IMR-90 (cell line): ENCODE results near the gene VWA8. TPM values are rescaled to one million over a fixed set of nuclear protein-coding genes. Genes with fewer than 3 reads are reported as not detected.

Experiments used
- ATAC-seq: fragments of 200-7000 bp; cut with Tn5 transposase; 2 replicates; pipeline ENCODE4 v1.9.1; 2020; ENCODE audit warnings: low read depth, mild to moderate bottlenecking, moderate library complexity
- BruUV-seq: library from RNA; stranded (reverse); fragments of 400-500 nt; replicated peaks from 2 replicates; lab custom pipeline; 2021; lab: Mats Ljungman, UMichigan
- CTCF ChIA-PET: fragments of 300-600 bp; formaldehyde crosslinking; extraction: SDS; loops from one replicate; lab custom pipeline; 2021; ENCODE audit warnings: antibody characterized with exemption; lab: Yijun Ruan, JAX
- POLR2A ChIA-PET: fragments of 300-600 bp; sonication (Branson Sonifier 250); formaldehyde crosslinking; loops from one replicate; lab custom pipeline; 2022; ENCODE audit warnings: antibody characterized with exemption; ENCODE audit not compliant: unreplicated experiment; lab: Charles Lee
- DNase-seq: peaks from one replicate; pipeline ENCODE4 v3.0.0; 2013
- H2AFZ ChIP-seq: replicated peaks from 2 replicates; pipeline ENCODE3; 2013; ENCODE audit warnings: low read length, mild to moderate bottlenecking; ENCODE audit not compliant: poor library complexity
- H2AK5ac ChIP-seq: 2 replicates; pipeline ENCODE4 v1.6.1; 2013; ENCODE audit warnings: low read depth, low read length, inconsistent platforms
- H2AK9ac ChIP-seq: replicated peaks from 2 replicates; pipeline ENCODE3; 2013; ENCODE audit warnings: mild to moderate bottlenecking, low read depth, low read length, moderate library complexity; ENCODE audit not compliant: poor library complexity
- H2BK120ac ChIP-seq: 2 replicates; pipeline ENCODE4 v1.6.1; 2013; ENCODE audit warnings: low read depth, low read length, inconsistent platforms
- H2BK15ac ChIP-seq: 3 replicates; pipeline ENCODE4 v1.6.1; 2013; ENCODE audit warnings: low read depth, low read length, inconsistent platforms
- H2BK20ac ChIP-seq: 2 replicates; pipeline ENCODE4 v1.6.1; 2013; ENCODE audit warnings: low read depth, mild to moderate bottlenecking, inconsistent platforms, low read length, moderate library complexity
- H2BK5ac ChIP-seq: 2 replicates; pipeline ENCODE4 v1.6.1; 2013; ENCODE audit warnings: mild to moderate bottlenecking, low read depth, low read length, inconsistent platforms; ENCODE audit not compliant: poor library complexity, severe bottlenecking
- H3K14ac ChIP-seq: replicated peaks from 2 replicates; pipeline ENCODE4 v1.6.1; 2013; ENCODE audit warnings: low read depth, low read length, inconsistent platforms
- H3K18ac ChIP-seq: 2 replicates; pipeline ENCODE4 v1.6.1; 2013; ENCODE audit warnings: low read depth, low read length, control low read depth
- H3K23ac ChIP-seq: 2 replicates; pipeline ENCODE4 v1.6.1; 2013; ENCODE audit warnings: low read depth, low read length, inconsistent platforms
- H3K27ac ChIP-seq: 2 replicates; pipeline ENCODE4 v1.5.1; 2013; ENCODE audit warnings: mild to moderate bottlenecking, control low read depth, low read length; ENCODE audit not compliant: insufficient read depth
- H3K27me3 ChIP-seq: 2 replicates; pipeline ENCODE4 v1.6.1; 2013; ENCODE audit warnings: low read length; ENCODE audit not compliant: control insufficient read depth, insufficient read depth
- H3K36me3 ChIP-seq: 2 replicates; pipeline ENCODE4 v1.6.1; 2013; ENCODE audit warnings: low read length, mixed read lengths; ENCODE audit not compliant: control insufficient read depth, insufficient read depth
- H3K4ac ChIP-seq: 2 replicates; pipeline ENCODE4 v1.6.1; 2013; ENCODE audit warnings: low read depth, low read length, inconsistent platforms
- H3K4me1 ChIP-seq: 2 replicates; pipeline ENCODE4 v1.6.1; 2013; ENCODE audit warnings: low read length, mixed read lengths; ENCODE audit not compliant: control insufficient read depth, insufficient read depth
- H3K4me2 ChIP-seq: 2 replicates; pipeline ENCODE4 v1.6.1; 2013; ENCODE audit warnings: low read depth, mild to moderate bottlenecking, control low read depth, low read length, moderate library complexity
- H3K4me3 ChIP-seq: 2 replicates; pipeline ENCODE4 v1.5.1; 2013; ENCODE audit warnings: low read depth, mild to moderate bottlenecking, control low read depth, low read length, moderate library complexity; ENCODE audit not compliant: insufficient read depth
- H3K56ac ChIP-seq: 2 replicates; pipeline ENCODE4 v1.6.1; 2013; ENCODE audit warnings: low read length, inconsistent platforms; ENCODE audit not compliant: insufficient read depth; ENCODE audit errors: extremely low read depth
- H3K79me1 ChIP-seq, 2 experiments: 2 replicates each; pipeline ENCODE4 v1.6.1; 2013; ENCODE audit warnings: low read length in 2 of 2, inconsistent platforms in 1 of 2, low read depth in 1 of 2
- H3K9ac ChIP-seq: 2 replicates; pipeline ENCODE4 v1.6.1; 2013; ENCODE audit warnings: low read depth, low read length, control low read depth
- H3K9me1 ChIP-seq: 2 replicates; pipeline ENCODE4 v1.6.1; 2013; ENCODE audit warnings: low read length, inconsistent platforms; ENCODE audit not compliant: insufficient read depth
- H3K9me3 ChIP-seq: 2 replicates; pipeline ENCODE4 v1.6.1; 2013; ENCODE audit warnings: low read length; ENCODE audit not compliant: control insufficient read depth, insufficient read depth
- H4K20me1 ChIP-seq: 2 replicates; pipeline ENCODE4 v1.6.1; 2013; ENCODE audit warnings: low read length, inconsistent platforms; ENCODE audit not compliant: insufficient read depth
- H4K5ac ChIP-seq: 2 replicates; pipeline ENCODE4 v1.6.1; 2013; ENCODE audit warnings: mild to moderate bottlenecking, low read depth, low read length, control low read depth
- H4K8ac ChIP-seq, 2 experiments: 2 replicates each; pipeline ENCODE4 v1.6.1; 2013; ENCODE audit warnings: low read depth in 2 of 2, low read length in 2 of 2, control low read depth in 1 of 2, inconsistent platforms in 1 of 2
- H4K91ac ChIP-seq: 2 replicates; pipeline ENCODE4 v1.6.1; 2013; ENCODE audit warnings: low read depth, low read length, inconsistent platforms; ENCODE audit not compliant: insufficient read depth
- CEBPB ChIP-seq: IDR thresholded peaks from 2 replicates; pipeline ENCODE4 v1.6.1; 2012; ENCODE audit warnings: low read depth, low read length, improper control_type of control experiment
- CTCF ChIP-seq: conservative IDR thresholded peaks from 2 replicates; pipeline ENCODE4 v1.5.1; 2012; ENCODE audit warnings: mild to moderate bottlenecking, low read depth, low read length, improper control_type of control experiment
- MXI1 ChIP-seq: IDR thresholded peaks from 2 replicates; pipeline ENCODE4 v1.6.1; 2012; ENCODE audit warnings: low read depth, mild to moderate bottlenecking, low read length, moderate library complexity, borderline replicate concordance
- RFX5 ChIP-seq: IDR thresholded peaks from 2 replicates; pipeline ENCODE4 v1.8.0; 2012; ENCODE audit warnings: low read depth, mild to moderate bottlenecking, low read length, moderate library complexity
- USF2 ChIP-seq: fragments of 150-350 bp; IDR thresholded peaks from 2 replicates; pipeline ENCODE4 v1.6.1; 2017; ENCODE audit warnings: mild to moderate bottlenecking, antibody characterized with exemption, low read length, low read depth
- WGBS, 2 experiments: methylation state at CpG; one replicate each; pipeline versions ENCODE4 v1.1.5 to v1.1.7; 2013; ENCODE audit warnings: missing lambda C conversion rate in 2 of 2; ENCODE audit not compliant: insufficient read length in 1 of 2; ENCODE audit errors: extremely low coverage in 2 of 2; 5-methylcytosine and 5-hydroxymethylcytosine counted together
- dilution Hi-C: fragments of 300-500 bp; cut with HindIII; formaldehyde crosslinking; loops from one replicate; pipeline ENCODE4 v1.14.3; 2018; ENCODE audit warnings: low sequenced_read_pairs; ENCODE audit not compliant: unreplicated experiment
- in situ Hi-C: fragments of 300-500 bp; cut with MboI; formaldehyde crosslinking; loops from 3 replicates; pipeline ENCODE4 v1.14.3; 2019; ENCODE audit warnings: low sequenced_read_pairs, inconsistent platforms, mixed read lengths
- intact Hi-C: fragments of 100-400 bp; cut with micrococcal nuclease; formaldehyde crosslinking; loops from 2 replicates; pipeline ENCODE4 v1.10.0; 2022
- polyA plus RNA-seq, 3 experiments: library from polyadenylated mRNA; depleted of rRNA; stranded (reverse); fragments of >200 nt; gene quantifications; 2 replicates each; pipeline ENCODE4 v1.2.3, GENCODE V29; 2012; ENCODE audit warnings: low replicate concordance in 1 of 3
- total RNA-seq: library from RNA; depleted of rRNA; stranded (reverse); fragments of >200 nt; gene quantifications from 2 replicates; pipeline ENCODE4 v1.2.3, GENCODE V29; 2012

The VWA8 gene
- total and polyA plus RNA-seq, 2 of the 4 experiments (the other 2 are of a cell fraction) = 5.9 to 18.3 TPM

- Histone ChIP-seq H3K27me3 (no peaks in the 10 kb centered on the region), H2BK20ac (peak overlapping the region; percentile 25; the same call in 1 of the 2 replicates), H2BK120ac (no peak overlapping the region), H3K9me3 (no peaks in the 10 kb centered on the region), H4K5ac (no peak overlapping the region; the same call in 1 of the 2 replicates), H3K27ac (no peak overlapping the region), H4K20me1 (no peaks in the 10 kb centered on the region), H3K56ac (no peak overlapping the region), H3K79me1 (no peaks in the 10 kb centered on the region), H2BK5ac (no peak overlapping the region), H3K4me1 (peaks cover 7% of the 10 kb centered on the region), H2AK5ac (0 out of 2 replicates have a peak overlapping the region, but pooled peaks have one; percentile 49), H3K9ac (no peak overlapping the region), H2BK15ac (peak overlapping the region; percentile 34; the same call in 1 of the 3 replicates), H3K36me3 (no peaks in the 10 kb centered on the region), H3K4ac (no peak overlapping the region), H3K18ac (no peak overlapping the region), H3K4me2 (no peak overlapping the region), H4K91ac (no peak overlapping the region), H3K4me3 (no peak overlapping the region), H4K8ac (no peak overlapping the region), H2AFZ (no peak overlapping the region), H3K14ac (peak overlapping the region; percentile 81; the same call in 1 of the 2 replicates), H3K23ac (no peak overlapping the region; the same call in 1 of the 2 replicates), H3K9me1 (peaks cover 5% of the 10 kb centered on the region; the same call in 1 of the 2 replicates), H2AK9ac (no peak overlapping the region)
- intact Hi-C loops = no loop called here
- BruUV-seq = no TSS peak
- CTCF ChIA-PET = no interaction called here
- DNase-seq (no peak), ATAC-seq (no peak)
- in situ Hi-C loops = no loop called here
- POLR2A ChIA-PET = no interaction called here
- dilution Hi-C loops = no loop called here
- WGBS, 2 experiments = no CpG with 5 or more reads among the region's 1 CpG
- TF ChIP-seq USF2 (no peak), MXI1 (no peak), CTCF (no peak), CEBPB (0 out of 2 replicates have a peak, but pooled peaks have one; percentile 16), RFX5 (no peak)
These were observed 269.6 kb downstream of the VWA8 start for GRCh38 chr13:41691274-41691673.
